PC-9 (cell line): Measurements from ENCODE around the gene ZNF2. TPM values are rescaled to one million over a fixed set of nuclear protein-coding genes. Genes with fewer than 3 reads are reported as not detected.
A peak's percentile ranks its signal among the peaks of the same experiment; 100 is the strongest.
"Not testable (repeated sequence)": the region's sequence is repeated elsewhere in the genome, so short reads cannot be mapped to it uniquely, and the experiment has no call there.

ENCODE experiments used
- BruUV-seq: library from RNA; stranded (reverse); fragments of 400-500 nt; replicated peaks from 2 replicates; lab custom pipeline; 2021; lab: Mats Ljungman, UMichigan
- CTCF ChIA-PET: fragments of 300-600 bp; sonication (Branson Sonifier 250); formaldehyde crosslinking; loops from one replicate; lab custom pipeline; 2022; ENCODE audit warnings: antibody characterized with exemption; lab: Charles Lee
- POLR2A ChIA-PET: fragments of 300-600 bp; sonication (Branson Sonifier 250); formaldehyde crosslinking; loops from one replicate; lab custom pipeline; 2022; ENCODE audit warnings: antibody characterized with exemption; ENCODE audit not compliant: unreplicated experiment; lab: Charles Lee
- DNase-seq, 2 experiments: peaks; one replicate each; pipeline versions ENCODE4 v3.0.0 to v3.0.0-alpha.2; 2015 to 2022; ENCODE audit warnings: mixed read lengths in 1 of 2
- H2AFZ ChIP-seq: fragments of 200-600 bp; sonication (generic); 2 replicates; pipeline ENCODE4 v1.8.1; 2017; ENCODE audit warnings: antibody characterized with exemption
- H3F3A ChIP-seq: fragments of 200-600 bp; sonication (generic); 2 replicates; pipeline ENCODE4 v1.8.1; 2017; ENCODE audit warnings: antibody characterized with exemption, mild to moderate bottlenecking, low read depth; ENCODE audit not compliant: insufficient read depth
- H3K27ac ChIP-seq: fragments of 200-600 bp; sonication (generic); 2 replicates; pipeline ENCODE4 v1.6.1; 2016; ENCODE audit warnings: mixed run types
- H3K27me3 ChIP-seq: fragments of 200-600 bp; sonication (generic); 2 replicates; pipeline ENCODE4 v1.6.1; 2016; ENCODE audit warnings: low read depth, mixed run types; ENCODE audit not compliant: insufficient read depth
- H3K36me3 ChIP-seq: fragments of 200-600 bp; sonication (generic); 2 replicates; pipeline ENCODE4 v1.6.1; 2016; ENCODE audit warnings: low read depth, mixed run types
- H3K4me1 ChIP-seq: fragments of 200-600 bp; sonication (generic); replicated peaks from 2 replicates; pipeline ENCODE4 v1.6.1; 2016; ENCODE audit warnings: mixed run types; ENCODE audit not compliant: insufficient read depth
- H3K4me2 ChIP-seq: fragments of 200-600 bp; sonication (generic); 2 replicates; pipeline ENCODE4 v1.6.1; 2017; ENCODE audit warnings: mixed run types
- H3K4me3 ChIP-seq: fragments of 200-600 bp; sonication (generic); 2 replicates; pipeline ENCODE4 v1.6.1; 2016; ENCODE audit warnings: mixed run types
- H3K79me2 ChIP-seq: fragments of 200-600 bp; sonication (generic); 2 replicates; pipeline ENCODE4 v1.6.1; 2017; ENCODE audit warnings: low read depth, mixed run types
- H3K9me2 ChIP-seq: fragments of 200-600 bp; sonication (generic); 2 replicates; pipeline ENCODE4 v1.8.1; 2017; ENCODE audit warnings: mild to moderate bottlenecking; ENCODE audit not compliant: insufficient read depth
- H3K9me3 ChIP-seq: fragments of 200-600 bp; sonication (generic); 2 replicates; pipeline ENCODE4 v1.8.1; 2016; ENCODE audit warnings: low read depth; ENCODE audit not compliant: insufficient read depth
- H4K20me1 ChIP-seq: fragments of 200-600 bp; sonication (generic); 2 replicates; pipeline ENCODE4 v1.8.1; 2017; ENCODE audit not compliant: insufficient read depth
- EZH2 ChIP-seq: fragments of 200-600 bp; sonication (generic); IDR thresholded peaks from 2 replicates; pipeline ENCODE4 v1.8.0; 2017; ENCODE audit warnings: antibody characterized with exemption, low read depth
- intact Hi-C: fragments of 100-400 bp; cut with micrococcal nuclease; formaldehyde crosslinking; loops from one replicate; pipeline ENCODE4 v1.10.0; 2022; ENCODE audit not compliant: unreplicated experiment
- total RNA-seq: library from RNA; stranded (reverse); gene quantifications from 2 replicates; pipeline ENCODE4 v1.2.3, GENCODE V29; 2021
- TF ChIP-seq, protein P1 (sequence below): fragments of 200-600 bp; sonication (generic); conservative IDR thresholded peaks from 2 replicates; pipeline ENCODE4 v1.6.1; 2017; ENCODE audit warnings: mixed run types, antibody characterized with exemption, mild to moderate bottlenecking, moderate library complexity

ZNF2 gene
- total RNA-seq, 1 experiment from 2014 or later, result 4.9 TPM

DNA sequence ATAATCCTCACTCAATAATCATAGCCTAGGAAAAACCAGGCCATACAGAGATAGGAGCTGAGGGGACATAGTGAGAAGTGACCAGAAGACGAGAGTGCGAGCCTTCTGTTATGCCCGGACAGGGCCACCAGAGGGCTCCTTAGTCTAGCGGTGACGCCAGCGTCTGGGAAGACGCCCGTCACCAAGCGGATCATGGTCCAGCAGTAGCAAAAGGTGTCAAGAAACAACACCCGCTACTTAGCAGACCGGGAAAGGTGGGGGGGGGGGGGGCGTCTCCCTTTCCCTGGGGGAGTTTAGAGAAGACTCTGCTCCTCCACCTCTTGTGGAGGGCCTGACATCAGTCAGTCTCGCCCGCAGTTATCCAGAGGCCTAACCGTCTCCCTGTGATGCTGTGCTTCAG is 27.3 kb downstream of the ZNF2 start:
- H3K4me2 ChIP-seq, H3K27ac ChIP-seq, BruUV-seq, H3F3A ChIP-seq, H3K9me3 ChIP-seq, H3K79me2 ChIP-seq, CTCF ChIA-PET, H3K4me1 ChIP-seq, H3K36me3 ChIP-seq, H4K20me1 ChIP-seq, H2AFZ ChIP-seq, POLR2A ChIA-PET, H3K9me2 ChIP-seq, H3K4me3 ChIP-seq: not testable (repeated sequence)
- H3K27me3 ChIP-seq, result peaks cover 47% of the 10 kb centered on the region
- DNase-seq, result peak in 1 of 2 experiments; percentile 69
- intact Hi-C loops, result loop anchor here (1.0 kb wide), 1 partner anchor 536 kb away; no protein-coding TSS in a partner anchor
- TF ChIP-seq, protein P1, sequence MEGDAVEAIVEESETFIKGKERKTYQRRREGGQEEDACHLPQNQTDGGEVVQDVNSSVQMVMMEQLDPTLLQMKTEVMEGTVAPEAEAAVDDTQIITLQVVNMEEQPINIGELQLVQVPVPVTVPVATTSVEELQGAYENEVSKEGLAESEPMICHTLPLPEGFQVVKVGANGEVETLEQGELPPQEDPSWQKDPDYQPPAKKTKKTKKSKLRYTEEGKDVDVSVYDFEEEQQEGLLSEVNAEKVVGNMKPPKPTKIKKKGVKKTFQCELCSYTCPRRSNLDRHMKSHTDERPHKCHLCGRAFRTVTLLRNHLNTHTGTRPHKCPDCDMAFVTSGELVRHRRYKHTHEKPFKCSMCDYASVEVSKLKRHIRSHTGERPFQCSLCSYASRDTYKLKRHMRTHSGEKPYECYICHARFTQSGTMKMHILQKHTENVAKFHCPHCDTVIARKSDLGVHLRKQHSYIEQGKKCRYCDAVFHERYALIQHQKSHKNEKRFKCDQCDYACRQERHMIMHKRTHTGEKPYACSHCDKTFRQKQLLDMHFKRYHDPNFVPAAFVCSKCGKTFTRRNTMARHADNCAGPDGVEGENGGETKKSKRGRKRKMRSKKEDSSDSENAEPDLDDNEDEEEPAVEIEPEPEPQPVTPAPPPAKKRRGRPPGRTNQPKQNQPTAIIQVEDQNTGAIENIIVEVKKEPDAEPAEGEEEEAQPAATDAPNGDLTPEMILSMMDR, result peak; percentile 78

DNA sequence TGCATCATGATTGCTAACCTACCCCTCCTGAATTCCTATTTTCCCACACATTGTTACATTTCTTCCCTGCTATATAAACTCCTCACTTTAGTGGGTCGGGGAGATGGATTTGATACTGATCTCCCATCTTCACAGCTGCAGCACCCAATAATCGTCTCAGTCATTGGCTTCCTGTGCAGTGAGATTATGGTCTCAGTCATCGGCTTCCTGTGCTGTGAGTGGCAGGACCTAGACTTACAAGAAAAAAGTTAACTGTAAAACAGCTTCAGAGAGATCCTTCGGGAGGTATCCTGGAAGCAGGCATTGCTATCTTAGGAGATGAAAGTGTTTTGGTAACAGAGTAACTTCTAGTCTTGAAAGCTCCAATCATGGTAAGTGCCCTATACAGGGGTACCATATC is 38.3 kb downstream of the ZNF2 start:
- no peak overlapping the region for H3K4me2 ChIP-seq
- H3K9me3 ChIP-seq, result peaks cover 22% of the 10 kb centered on the region
- intact Hi-C loops, result loop anchor here (10.0 kb wide), 1 partner anchor 329 kb away; the partner anchor contains the start of gene TEKT4
- no TSS peak for BruUV-seq
- TF ChIP-seq EZH2, result no peak
- TF ChIP-seq, protein P1, result no peak
- no peaks in the 10 kb centered on the region for H3K79me2 ChIP-seq
- no peaks in the 10 kb centered on the region for H3K36me3 ChIP-seq
- DNase-seq, result no peak
- no peaks in the 10 kb centered on the region for H4K20me1 ChIP-seq
- no peaks in the 10 kb centered on the region for H3F3A ChIP-seq
- no peak overlapping the region for H3K27ac ChIP-seq
- H3K4me3 ChIP-seq, result no peak overlapping the region
- peaks cover 4% of the 10 kb centered on the region; the same call in 1 of the 2 replicates for H3K27me3 ChIP-seq
- no peak overlapping the region for H2AFZ ChIP-seq
- ChIA-PET POLR2A (no interaction called here), CTCF (no interaction called here)
- H3K9me2 ChIP-seq, result no peaks in the 10 kb centered on the region
- H3K4me1 ChIP-seq, result peaks cover 6% of the 10 kb centered on the region; the same call in 1 of the 2 replicates

DNA sequence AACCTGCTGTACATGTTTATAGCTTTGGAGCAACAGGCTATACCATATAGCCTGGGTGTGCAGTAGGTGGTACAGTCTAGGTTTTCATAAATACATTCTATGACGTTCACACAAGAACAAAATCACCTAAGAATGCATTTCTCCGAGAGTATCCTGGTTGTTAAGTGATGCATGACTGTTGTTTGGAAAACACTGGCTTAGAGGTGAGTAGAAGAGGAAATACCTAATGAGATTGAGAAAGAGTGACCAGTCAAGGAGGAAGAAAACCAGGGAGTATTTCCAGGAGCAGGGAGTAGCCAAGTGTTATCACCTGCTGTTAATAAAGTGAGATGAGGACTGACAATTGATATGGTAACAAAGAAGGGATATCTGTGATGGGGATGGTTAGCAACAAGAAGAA is 38.8 kb downstream of the ZNF2 start:
- CTCF ChIA-PET, result no interaction called here
- no peaks in the 10 kb centered on the region; the same call in 1 of the 2 replicates for H3K27me3 ChIP-seq

More for the DNA sequence above, 38.8 kb downstream of the ZNF2 start:
- BruUV-seq, result no TSS peak
- POLR2A ChIA-PET, result no interaction called here
- H2AFZ ChIP-seq, result no peak overlapping the region
- H3K4me3 ChIP-seq, result no peak overlapping the region
- H3K4me2 ChIP-seq, result no peak overlapping the region
- no peaks in the 10 kb centered on the region for H3K79me2 ChIP-seq
- TF ChIP-seq, protein P1, result no peak
- no peak for TF ChIP-seq EZH2
- peaks cover 6% of the 10 kb centered on the region; the same call in 1 of the 2 replicates for H3K4me1 ChIP-seq
- no peaks in the 10 kb centered on the region for H3K36me3 ChIP-seq
- H3K27ac ChIP-seq, result no peak overlapping the region
- intact Hi-C loops, result loop anchor here (10.0 kb wide), 1 partner anchor 330 kb away; the partner anchor contains the start of gene TEKT4
- H4K20me1 ChIP-seq, result no peaks in the 10 kb centered on the region
- H3F3A ChIP-seq, result no peaks in the 10 kb centered on the region
- peak in 1 of 2 experiments; percentile 57 for DNase-seq
- H3K9me2 ChIP-seq, result no peaks in the 10 kb centered on the region
- peaks cover 26% of the 10 kb centered on the region for H3K9me3 ChIP-seq
